ENCODE measurements around the gene YIPF3. TPM values are rescaled to one million over a fixed set of nuclear protein-coding genes. Genes with fewer than 3 reads are reported as not detected.
A peak's percentile ranks its signal among the peaks of the same experiment; 100 is the strongest.
"Not testable (repeated sequence)": the region's sequence is repeated elsewhere in the genome, so short reads cannot be mapped to it uniquely, and the experiment has no call there.

YIPF3 gene
- 158 TPM for total RNA-seq

DNA sequence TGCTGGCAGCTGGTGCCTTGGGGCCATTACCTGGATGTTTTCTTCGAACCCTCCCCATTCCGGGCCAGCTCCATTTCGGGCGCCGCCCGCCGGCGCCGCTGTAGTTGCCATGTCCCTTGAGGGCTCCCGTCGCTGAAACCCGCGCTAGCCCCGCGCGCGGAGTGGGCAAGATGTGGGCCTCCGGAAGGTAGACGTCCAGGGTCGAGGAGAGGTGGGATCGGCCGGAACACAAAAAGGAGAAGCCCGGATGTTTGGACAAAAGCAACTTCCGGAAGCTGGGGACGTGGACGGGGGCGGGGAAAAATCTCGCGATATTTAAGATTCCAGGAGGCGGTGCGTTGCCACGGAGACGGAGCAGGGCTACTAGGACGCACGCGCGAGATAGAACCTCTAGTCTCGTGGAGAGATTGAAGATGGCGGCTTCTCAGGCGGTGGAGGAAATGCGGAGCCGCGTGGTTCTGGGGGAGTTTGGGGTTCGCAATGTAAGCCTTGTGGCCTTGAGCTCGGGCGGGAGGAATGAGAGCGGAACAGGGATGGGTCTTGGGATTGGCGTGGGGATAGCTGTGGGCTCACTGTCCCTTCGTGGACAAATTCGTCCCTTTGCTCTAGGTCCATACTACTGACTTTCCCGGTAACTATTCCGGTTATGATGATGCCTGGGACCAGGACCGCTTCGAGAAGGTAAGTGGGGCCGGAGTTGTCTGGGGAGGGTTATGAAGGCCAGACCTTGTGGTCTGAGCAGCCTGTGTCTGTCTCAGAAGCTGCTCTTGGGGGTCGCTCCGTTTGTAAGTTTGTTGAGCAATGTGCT is at the start of gene YIPF3, which contains the start of gene POLR1C:
YIPF3 (minus strand) TSS at position 230 of the 808 bp plus-strand sequence; CDS start at position 111, 119 bp downstream.
POLR1C (plus strand) TSS at position 393 of the 808 bp plus-strand sequence; CDS start at position 414, 21 bp downstream.
- DNase-seq (ENCODE audit: low read depth in 2 of 3, low spot score in 2 of 3) = peak; percentile 91 to 99 (median 97)

DNA sequence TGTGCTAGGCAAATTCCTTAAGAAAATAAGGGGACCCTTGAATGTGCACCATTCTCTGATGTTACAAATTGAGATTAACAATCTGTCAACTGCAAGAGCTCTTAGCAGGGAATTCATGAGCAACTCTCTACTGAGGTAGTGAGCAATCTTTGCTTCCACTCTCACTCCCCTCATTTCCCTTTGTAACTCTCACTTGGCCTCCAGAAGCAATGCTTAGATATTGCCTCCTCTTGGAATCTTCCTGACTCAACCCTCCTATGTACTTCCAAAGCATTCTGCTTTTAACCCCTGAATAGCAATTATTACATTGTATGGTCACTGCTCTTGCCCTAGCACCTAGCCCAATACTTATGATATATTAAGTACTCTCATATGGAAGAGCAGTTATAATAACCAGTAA is 42.6 kb upstream of the YIPF3 start:
- DNase-seq (ENCODE audit: low read depth in 2 of 3, low spot score in 2 of 3) = no peak

DNA sequence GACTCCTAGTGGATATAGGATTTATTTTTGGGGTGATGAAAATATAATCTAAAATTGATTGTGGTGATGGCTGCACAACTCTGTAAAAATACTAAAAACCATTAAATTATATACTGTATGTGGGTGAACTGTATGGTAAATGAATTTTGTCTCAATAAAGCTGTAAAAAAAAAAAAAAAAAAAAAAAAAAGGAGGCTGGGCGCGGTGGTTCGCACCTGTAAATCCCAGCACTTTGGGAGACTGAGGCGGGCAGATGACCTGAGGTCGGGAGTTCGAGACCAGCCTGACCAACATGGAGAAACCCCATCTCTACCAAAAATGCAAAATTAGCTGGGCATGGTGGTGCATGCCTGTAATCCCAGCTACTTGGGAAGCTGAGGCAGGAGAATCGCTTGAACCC is 40.9 kb upstream of the YIPF3 start:
- DNase-seq (ENCODE audit: low read depth in 2 of 3, low spot score in 2 of 3) = not testable (repeated sequence)

DNA sequence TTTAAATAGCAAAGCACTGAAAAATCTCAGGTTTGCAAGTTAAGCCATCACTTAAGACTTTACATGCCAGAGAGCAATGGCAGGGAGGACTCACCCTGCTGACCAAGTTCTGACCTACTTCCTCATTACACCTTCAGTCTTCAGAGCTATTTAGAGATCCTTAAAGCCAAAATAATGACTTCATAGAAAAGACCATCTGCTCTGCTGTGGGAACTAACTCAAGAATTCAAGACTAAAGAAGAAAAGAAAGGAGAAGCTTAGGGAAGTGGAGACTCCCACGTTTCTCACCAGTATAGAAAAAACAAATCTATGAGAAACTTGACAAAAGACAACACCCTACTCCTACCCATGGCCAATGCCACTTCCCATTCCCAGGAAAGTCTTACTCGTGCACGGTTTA is 30.5 kb upstream of the YIPF3 start:
- no peak for DNase-seq (ENCODE audit: low read depth in 2 of 3, low spot score in 2 of 3)

DNA sequence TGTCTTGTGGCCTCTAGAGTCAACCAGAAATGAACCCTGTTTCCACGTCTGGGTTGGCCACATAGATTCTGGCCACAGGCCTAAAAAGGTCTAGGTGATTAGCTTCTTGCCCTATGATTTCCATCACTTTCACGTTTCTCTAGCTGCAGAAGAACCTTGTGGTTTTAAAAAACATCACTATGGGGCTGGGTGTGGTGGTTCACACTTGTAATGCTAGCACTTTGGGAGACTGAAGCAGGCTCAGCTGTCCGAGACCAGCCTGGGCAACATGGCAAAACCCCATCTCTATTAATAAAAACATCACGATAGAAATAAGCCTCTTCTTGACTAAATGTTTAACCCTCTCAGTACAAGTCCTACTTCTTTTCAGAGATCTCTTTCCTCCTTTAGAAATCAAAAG is 27.7 kb upstream of the YIPF3 start:
- no peak for DNase-seq (ENCODE audit: low read depth in 2 of 3, low spot score in 2 of 3)

DNA sequence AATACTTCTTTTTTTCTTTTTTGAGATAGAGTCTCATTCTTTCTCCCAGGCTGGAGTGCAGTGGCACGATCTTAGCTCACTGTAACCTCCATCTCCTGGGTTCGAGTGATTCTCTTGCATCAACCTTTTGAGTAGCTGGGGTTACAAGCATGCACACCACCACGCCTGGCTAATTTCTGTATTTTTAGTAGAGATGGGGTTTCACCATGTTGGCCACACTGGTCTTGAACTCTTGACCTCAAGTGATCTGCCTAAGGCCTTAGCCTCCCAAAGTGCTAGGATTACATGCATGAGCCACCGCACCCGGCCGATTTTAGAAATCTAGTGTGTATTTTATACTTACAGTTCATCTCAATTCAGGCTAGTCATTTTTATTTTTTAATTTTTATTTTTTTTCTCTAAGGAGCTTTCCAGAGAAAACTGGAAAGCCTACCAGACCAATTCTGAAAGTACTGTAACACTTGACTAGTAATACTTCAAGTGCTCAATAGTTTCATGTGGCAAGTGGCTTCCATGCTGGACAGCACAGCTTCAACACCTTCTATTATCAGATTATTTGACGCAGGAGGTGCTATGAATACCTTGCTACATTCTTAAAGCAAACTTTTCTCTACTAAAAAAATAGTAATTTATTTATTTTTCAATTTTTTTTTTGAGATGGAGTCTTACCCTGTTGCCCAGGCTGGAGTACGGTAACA is 25.2 kb upstream of the YIPF3 start:
- DNase-seq (ENCODE audit: low read depth in 2 of 3, low spot score in 2 of 3) = no peak

DNA sequence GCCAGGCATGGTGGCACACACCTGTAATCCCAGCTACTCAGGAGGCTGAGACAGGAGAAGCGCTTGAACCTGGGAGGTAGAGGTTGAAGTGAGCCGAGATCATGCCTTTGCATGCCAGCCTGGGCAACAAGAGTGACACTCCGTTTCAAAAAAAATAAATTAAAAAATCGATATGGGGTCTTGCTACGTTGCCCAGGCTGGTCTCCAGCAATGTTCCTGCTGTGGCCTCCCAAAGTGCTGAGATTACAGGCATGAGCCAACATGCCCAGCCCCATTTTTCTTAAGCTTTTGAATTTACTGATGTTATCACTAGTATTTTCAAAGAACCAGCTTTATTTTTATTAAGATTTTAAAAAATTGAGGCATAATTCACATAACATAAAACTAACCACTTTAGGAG is 23.8 kb upstream of the YIPF3 start:
- no peak for DNase-seq (ENCODE audit: low read depth in 2 of 3, low spot score in 2 of 3)

DNA sequence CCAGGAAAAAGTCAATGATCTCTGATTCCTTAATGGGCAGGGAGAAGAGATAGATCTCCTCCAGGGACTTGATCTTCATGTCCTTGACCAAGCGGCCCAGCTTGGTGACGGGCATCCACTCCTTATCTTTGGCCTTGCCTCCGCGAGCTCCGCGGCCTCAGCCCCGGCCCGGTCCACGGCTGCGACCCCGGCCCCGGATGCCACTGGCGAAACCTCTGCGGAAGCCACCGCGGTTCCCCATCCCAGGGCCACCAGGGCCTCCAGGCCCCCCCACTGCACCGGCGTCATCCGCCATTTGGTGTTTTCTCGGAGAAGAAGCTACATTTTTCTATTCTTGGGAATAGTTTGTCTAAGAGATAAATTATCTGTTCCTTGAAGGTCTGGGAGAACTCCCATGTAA is 22.7 kb upstream of the YIPF3 start:
- not testable (repeated sequence) for DNase-seq (ENCODE audit: low read depth in 2 of 3, low spot score in 2 of 3)

DNA sequence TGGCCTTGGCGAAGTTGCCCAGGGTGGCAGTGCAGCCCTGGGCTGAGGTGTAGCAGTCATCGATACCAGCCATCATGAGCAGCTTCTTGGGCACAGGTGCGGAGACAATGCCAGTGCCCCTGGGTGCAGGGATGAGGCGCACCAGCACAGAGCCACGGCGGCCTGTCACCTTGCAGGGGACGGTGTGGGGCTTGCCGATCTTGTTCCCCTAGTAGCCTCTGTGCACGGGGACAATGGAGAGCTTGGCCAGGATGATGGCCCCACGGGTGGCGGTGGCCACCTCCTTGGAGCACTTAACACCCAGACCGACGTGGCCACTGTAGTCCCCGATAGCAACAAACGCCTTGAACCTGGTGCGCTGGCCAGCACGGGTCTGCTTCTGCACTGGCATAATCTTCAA is 22.3 kb upstream of the YIPF3 start:
- not testable (repeated sequence) for DNase-seq (ENCODE audit: low read depth in 2 of 3, low spot score in 2 of 3)

DNA sequence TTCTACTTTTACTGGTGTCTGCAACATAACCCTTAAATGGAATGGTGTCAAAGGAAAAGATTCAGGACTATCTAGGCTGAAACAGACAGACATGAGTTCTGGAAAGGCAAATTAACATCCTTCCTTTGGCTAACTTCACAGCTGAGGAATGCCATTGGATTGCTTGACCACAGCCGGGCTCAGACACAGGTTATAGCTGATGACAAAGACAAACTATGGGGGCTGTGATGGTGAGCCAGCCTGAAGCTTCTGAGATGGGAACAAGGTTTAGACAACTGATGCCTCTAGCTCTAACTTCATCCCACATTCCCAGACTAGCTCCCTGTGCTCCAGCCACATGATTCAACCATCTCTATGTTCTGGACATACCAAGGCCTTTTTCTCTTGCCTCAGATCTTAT is 15.5 kb upstream of the YIPF3 start:
- no peak for DNase-seq (ENCODE audit: low read depth in 2 of 3, low spot score in 2 of 3)

DNA sequence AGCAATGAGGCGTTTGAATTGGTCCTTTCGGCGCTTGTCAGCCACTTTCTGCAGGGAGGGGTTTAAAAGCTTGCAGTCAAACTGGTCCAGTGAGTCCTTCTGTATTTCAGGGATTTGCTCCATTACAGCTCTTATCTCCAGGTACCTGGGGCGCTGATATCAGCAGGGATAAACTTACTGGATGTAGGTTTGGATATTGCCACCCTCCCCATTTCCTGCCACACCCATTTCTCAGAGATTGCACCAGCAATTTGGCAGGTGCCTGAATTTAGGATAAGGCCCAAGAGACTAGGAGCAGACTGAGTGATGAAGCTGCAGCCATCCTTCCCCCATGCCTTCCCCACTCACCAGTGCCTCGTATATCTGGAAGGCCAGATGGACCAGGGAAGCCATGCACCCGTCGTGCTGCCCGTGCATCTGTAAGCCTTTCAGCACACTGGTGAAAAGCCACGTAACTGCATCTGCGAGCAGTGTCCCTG is 7.8 kb upstream of the YIPF3 start:
- DNase-seq (ENCODE audit: low read depth in 2 of 3, low spot score in 2 of 3) = no peak

DNA sequence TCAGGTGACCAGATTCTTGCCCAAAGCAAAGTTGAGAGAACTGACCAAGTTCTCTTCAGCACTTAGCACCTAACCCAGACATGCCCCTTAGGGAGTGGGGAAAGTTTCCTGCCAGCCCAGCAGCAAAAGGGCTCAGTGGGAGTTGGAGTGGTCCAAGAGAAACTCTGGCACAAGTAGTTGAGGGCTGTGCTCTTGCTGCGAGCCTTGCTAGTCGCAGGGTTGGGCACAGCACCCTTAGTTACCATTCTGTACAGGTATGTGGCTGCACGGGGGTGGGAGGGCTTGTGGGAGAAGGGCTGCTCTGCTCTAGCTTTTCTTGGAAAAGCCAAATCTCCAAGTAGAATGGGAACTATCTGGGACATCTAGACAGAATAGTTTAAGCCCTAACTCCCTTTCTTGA is 6.6 kb upstream of the YIPF3 start:
- no peak for DNase-seq (ENCODE audit: low read depth in 2 of 3, low spot score in 2 of 3)

DNA sequence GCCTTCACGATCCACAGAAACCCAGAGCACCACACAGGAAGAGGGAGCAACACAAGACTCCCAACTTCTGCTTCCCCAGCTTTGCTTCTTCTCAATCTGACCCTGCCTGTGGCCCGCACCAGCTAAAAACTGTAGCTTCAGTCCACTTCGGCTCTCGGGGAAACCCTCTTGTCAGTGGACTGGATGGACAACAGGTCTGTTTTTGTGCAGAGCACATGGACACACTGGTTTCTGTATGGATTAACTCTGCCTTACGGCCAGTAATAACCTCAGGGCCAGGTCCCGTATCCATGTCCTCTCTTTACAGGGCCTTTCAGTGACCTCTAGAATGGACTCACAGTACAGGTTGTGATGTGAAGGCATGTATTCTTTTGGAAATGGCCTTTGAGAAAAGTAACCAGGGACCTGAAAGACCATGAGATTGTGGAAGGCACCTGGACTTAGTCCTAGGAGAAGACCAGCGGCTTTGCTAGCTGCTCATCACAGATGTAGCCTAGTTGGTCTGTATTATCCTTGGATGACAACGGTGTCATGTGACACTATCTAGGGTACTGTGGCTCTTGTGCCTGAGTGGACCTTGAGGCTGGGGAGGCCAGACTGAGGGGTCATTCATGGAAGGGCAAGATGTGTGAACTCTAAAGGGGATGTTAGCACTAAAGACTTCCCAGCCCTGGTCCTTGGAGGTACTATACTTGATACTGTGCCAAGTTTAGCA is 6.0 kb upstream of the YIPF3 start:
- DNase-seq (ENCODE audit: low read depth in 2 of 3, low spot score in 2 of 3) = no peak

DNA sequence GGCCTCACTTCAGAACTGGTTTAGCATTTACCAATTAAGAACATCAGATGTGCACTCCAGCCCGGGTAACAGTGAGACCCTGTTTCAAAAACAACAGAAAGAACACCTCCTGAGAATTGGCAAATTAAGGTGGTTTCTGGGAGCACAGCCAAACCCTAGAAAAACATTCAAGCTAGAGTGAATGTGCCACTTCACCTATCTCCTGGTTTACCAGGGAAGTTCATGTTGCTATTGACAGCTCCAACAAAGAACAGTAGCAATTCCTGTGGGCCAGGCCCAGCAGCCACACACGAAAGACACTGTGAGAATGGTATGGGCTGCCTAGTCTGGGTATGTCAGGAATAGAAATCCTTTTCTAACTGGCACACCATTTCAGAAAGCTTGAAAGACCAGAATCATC is 5.1 kb upstream of the YIPF3 start:
- DNase-seq (ENCODE audit: low read depth in 2 of 3, low spot score in 2 of 3) = no peak

DNA sequence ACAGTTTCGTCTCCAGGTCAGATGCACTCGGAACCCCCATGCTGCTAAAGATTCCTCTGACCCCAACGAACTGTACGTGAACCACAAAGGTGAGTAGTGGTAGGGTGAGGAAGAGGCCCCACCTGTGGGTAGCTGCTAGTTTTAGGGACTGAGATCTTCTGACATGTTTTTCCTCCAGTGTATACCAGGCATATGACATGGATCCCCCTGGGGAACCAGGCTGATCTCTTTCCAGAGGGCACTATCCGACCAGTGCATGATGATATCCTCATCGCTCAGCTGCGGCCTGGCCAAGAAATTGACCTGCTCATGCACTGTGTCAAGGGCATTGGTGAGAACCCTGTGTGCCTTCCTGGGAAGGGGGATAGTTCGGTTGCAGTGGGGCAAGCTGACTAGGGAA is 3.4 kb upstream of the YIPF3 start:
- no peak for DNase-seq (ENCODE audit: low read depth in 2 of 3, low spot score in 2 of 3)

DNA sequence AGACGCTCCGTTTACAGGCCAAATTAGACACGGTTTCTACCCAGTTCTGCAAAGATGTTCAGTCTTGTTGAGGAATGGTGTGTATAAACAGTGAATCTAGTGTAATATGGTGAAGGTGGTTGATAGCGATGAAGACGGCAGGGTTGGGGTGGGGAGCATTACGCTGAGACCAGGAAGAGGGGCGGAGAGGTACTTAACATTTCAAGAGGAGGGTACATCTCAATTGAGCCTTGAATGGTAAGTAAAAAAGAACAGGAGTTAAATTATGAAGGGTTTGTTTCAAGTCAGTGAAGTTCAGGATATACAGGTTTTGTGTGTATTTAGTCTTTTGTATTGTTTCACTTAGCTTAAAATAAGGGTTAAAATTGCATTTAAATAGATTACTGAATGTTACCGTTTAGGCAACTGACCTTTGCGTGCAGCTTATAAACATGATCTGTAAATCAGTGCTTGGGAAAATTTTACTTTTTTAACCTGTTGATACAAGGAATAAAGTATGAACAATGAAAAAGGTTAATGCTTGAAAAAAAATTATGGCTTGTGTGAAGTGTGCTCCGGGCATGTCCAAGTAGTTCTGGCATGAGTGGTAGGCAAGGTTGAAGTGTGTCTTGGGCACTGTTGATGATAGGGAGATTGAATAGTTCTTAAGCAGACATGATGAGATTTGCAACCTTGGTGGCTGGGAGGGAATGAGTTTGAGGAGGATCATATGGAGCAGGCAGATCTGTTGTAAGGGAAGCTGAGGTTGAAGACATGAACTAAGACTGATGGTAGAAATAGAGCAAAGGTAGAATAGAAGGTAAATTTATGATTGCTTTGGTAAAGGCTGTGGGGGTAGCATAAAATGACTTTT is 1.0 kb upstream of the YIPF3 start:
- DNase-seq (ENCODE audit: low read depth in 2 of 3, low spot score in 2 of 3) = no peak

DNA sequence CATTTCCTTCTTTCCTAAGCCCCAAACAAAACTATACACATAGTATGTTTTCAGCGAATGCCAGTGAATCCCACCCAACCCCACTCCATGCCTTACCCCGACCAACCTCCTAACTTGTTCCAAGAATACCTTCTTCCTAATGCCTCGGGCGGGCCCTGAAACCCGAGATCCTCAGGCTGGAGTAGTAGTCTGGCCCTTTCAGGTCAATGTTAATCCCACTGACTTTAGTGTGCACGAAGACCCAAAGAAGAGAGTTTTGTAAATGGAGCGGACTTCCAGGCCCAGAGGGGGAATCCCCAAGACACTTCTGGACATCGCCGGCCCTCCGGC is 394 bp downstream of the YIPF3 start:
- DNase-seq (ENCODE audit: low read depth in 2 of 3, low spot score in 2 of 3) = no peak

DNA sequence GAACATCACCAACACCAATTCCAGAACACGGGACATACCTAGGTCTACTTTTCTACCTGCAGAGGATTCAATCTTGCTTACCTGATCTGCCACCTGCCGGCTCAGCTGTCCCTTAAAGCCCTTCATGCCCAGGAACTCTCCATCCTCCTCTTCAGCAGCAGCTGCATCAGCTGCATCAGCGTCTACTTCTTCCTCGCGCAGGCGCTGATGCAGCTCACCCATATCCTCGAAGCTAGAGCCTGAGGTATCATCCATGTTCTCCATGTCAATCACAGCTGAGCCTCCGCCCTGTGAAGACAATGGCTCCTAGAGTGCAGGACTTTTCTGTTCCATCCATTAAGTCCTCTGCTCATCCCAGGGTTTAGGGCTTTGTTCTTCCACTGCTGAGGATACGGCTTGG is 918 bp downstream of the YIPF3 start:
- DNase-seq (ENCODE audit: low read depth in 2 of 3, low spot score in 2 of 3) = no peak

DNA sequence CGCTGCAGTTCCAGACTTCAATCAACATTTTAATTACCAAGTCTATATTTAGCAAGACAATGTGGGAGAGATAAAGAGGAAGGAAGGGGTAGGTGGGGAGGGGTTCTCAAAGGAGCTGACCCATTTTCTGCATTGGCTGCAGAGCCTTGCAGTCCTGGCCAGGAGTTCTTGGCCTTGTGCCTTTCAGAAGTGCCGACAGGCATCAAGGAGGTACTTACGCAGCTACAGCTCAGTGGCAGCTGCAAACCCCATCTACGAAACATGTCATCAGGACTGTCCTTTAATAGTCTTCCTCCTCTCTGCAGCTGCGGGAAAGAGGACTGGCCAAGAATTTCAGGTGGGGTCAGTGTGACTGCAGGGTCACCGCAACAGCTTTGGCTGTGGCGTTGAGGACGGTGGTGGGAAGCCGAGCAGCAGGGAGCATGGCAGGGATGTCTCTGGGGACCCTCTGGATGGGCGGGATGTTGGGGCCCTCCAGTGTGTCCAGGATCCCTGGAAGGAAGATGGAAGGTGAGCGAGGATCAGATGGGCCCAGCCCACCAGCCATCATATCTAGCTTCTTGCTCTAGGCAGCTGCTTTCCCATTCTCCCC is 4.8 kb downstream of the YIPF3 start:
- DNase-seq (ENCODE audit: low read depth in 2 of 3, low spot score in 2 of 3) = no peak

DNA sequence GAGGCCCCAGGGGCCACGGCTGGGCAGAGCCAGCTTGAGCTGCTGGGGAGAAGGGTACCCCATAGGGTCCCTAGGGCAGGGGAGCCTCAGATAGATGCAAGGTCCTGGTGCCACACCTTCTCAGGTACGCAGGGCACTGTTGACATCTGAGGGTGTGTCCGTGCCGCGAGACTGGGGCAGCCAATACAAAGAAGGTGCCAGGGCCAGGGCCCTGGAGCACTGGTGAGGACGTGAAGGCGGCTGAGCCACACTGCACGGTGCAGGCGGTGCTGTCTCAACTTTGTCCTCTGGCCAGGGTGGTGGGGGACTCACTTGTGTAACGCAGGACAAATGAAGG is 5.9 kb downstream of the YIPF3 start:
- no peak for DNase-seq (ENCODE audit: low read depth in 2 of 3, low spot score in 2 of 3)
